ENCODE measurements around the gene SLX9.

The SLX9 gene

GRCh38 chr21:44977616-44978340 is 37.9 kb downstream of the SLX9 start:
- no peak for DNase-seq (ENCODE audit: low spot score)

DNA sequence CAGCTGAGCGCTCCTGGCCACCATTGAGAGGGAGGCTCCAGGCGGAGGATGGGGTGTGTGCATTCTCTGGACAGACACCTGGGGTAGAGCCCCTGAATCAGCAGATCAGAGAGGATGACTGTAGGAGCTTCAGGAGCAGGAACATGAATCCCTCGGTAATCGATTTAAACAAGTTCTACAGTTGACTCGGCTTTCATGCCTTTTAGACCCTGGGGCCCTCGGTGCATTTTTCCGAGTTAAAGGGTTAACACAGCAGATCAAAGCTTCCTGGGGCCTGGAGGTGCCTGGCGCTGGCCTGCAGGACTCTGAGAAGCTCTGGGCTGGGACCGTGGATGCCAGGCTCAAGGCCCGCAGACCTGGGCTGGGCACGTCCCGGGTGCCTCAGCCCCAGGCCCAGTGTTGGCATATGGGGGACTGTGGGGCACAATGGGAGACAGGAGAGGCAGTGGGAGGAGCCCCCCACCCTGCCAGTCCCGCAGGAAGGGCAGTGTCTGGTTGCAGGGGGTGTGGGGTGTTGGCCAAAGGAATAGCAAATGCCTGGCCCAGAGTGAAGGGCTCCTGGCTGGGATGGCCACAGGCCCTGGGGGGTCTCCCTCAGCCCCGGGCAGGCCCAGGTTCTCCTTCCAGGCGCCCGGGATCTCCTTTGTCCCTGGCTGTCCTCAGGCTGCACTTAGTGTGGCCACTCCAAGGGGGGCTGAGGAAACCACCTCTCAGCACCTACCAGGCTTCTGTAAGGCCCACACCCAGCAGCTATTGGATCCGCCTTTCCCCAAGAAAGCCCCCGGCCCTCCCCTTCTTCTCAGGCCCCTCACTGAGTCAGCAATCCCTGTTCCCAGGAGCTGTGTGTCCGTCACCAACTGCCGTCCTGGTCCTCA is 40.1 kb downstream of the SLX9 start:
- no peak for DNase-seq (ENCODE audit: low spot score)

DNA sequence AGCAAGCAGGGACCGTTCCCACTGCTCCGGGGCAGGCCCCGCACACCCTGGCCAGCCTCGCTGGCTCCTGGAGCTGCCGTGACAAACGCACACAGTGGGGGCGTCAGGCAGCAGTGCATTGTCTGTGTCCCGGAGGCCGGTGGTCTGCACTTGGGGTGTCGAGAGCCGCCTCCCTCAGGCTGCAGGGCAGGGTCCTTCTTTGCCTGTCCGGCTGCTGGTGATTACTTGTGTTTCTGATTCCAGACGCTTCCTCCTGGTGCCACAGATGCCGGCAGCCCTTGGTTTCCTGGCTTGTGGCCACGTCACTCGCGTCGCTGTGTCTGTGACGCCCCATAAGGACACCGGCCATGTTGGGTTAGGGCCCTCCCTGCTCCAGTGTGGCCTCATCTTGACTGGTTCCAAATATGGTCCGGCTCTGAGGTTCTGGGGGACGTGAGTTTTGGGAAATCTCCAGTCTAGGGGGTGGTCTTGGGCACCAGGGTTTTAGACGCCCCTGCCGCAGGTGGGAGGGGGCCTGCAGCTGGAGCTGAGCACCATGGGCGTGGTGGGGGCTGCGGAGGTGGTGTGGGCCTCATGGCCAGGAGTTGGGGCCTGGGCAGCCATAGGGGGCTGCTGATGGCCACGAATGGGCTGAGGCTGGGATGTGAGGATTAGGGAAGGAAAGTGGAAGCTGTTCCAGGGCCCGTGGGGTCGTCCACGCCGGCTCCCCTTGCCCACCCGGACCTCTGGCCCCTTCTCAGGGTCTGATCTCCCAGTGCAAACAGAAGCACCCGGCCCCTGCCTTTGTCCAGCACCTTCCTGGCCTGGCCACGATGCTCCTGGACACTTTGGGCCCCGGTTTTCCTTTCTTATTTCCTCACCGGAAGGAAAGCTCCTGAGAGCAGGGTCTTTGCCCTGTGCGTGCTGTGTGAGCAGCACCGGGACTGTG is 41.0 kb downstream of the SLX9 start:
- DNase-seq (ENCODE audit: low spot score): no peak

DNA sequence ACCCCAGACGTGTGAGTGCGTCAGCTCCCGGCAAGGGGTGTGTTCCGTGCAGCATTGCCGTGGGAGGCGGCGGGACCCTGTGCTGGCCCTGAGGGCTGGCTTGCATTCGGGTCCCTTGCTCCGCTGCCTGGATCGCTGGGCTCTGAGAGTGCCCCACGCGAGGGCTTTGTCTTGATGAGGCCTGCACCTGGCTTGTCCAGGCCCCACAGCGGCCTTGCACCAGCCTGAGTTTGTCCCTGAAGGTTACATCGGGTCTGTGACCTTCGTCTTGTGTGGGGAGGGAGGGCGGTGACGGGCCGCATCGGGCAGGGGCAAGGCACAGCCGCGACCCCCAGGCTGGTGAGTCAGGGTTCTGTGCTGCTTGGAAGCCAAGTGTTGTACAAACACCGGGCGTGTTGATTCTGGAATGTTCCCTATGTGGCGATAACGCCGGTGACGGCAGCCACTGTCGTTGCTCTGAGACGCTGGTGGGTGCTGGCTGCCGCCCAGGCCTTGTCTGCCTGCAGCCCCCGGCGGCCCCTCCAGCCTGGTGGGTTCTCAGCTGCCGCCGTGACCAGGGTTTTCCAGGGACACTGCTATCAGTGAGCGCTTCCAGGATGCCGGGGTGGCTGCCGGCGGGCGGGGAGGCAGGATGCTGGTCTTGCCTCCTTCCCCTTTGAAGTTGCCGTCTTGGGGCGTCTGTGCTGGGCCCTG is 42.9 kb downstream of the SLX9 start:
- no peak for DNase-seq (ENCODE audit: low spot score)

DNA sequence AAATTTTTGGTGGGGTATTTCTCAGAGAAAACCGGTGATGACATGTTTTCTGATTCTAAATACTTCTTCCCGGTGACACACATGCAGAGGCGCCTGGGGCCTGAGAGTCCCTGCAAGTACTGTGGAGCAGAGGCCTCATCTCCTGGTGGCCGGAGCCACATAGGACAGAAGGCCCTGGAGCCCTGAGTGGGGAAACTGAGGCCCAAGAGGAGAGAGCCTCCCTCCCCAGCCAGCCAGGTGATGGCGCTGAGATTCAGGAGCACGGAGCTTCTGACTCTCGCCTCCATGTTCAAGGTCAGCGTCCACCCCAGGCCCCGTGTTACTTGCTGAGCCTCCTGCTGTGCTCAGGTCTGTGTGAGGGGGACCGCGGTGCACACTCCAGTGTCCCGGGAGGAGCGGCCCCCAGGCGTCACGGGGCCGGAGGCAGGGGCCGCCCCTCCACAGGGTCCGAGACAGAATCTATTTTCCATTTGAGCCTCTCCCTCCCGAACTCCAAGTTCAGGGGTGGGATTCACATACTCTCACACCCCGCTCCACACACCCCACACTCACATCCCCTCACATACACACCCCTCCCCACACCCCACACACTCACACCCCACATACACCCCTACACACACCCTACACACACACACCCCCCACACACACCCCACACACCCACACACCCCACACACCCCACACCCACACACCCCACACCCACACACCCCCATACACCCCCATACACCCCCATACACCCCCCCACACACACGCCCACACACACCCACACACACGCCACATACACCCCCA is 43.8 kb downstream of the SLX9 start:
- no peak for DNase-seq (ENCODE audit: low spot score)

DNA sequence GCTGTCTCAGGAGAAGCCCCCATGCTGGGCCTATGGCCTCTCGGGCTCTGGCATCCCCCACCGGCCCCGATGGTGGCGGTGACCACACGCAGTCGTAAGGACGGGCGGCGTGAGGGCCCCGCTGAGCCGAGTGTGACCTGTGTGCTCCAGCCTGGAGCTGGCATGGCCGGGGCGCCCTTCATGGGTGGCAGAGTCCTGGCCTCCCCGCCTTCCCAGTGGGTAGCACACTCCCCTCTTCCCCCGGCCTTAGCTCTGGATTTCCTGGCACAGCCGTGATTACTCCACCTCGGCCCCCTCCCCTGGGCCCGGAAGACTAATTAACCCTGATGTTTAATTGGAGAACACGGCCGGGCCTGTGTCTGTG is 44.6 kb downstream of the SLX9 start:
- DNase-seq (ENCODE audit: low spot score): no peak

DNA sequence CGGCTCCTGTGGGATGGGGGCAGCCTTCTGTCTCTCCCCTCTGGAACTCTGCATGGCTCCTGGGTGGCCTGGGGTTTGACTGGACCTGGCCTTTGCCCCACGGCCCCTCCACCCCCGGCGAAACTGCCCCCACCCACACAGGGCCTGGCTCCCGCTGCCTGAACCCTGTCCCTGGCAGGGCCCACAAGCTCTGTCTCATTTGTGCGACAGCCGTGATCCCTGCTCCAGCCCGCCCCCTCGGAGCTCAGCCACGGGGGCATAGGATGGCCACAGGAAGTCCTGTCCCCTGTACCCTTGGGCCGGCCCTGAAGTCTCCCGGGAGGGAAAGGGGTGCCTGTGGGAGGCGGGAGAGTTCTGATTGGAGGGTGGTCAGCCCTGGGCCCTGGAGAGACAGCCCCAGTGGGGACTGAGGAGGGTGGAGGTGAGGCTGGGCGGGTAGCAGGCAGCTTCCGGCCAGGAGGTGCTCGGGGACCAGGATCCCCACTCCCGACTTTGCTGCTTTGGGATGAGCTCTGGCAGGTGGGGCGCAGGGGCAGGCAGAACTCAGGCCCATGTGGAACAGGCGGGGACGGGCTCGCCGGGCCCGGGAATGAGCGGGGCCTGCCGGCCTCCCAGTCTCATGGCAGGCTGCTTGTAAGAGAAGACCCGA is 45.1 kb downstream of the SLX9 start:
- DNase-seq (ENCODE audit: low spot score): no peak

DNA sequence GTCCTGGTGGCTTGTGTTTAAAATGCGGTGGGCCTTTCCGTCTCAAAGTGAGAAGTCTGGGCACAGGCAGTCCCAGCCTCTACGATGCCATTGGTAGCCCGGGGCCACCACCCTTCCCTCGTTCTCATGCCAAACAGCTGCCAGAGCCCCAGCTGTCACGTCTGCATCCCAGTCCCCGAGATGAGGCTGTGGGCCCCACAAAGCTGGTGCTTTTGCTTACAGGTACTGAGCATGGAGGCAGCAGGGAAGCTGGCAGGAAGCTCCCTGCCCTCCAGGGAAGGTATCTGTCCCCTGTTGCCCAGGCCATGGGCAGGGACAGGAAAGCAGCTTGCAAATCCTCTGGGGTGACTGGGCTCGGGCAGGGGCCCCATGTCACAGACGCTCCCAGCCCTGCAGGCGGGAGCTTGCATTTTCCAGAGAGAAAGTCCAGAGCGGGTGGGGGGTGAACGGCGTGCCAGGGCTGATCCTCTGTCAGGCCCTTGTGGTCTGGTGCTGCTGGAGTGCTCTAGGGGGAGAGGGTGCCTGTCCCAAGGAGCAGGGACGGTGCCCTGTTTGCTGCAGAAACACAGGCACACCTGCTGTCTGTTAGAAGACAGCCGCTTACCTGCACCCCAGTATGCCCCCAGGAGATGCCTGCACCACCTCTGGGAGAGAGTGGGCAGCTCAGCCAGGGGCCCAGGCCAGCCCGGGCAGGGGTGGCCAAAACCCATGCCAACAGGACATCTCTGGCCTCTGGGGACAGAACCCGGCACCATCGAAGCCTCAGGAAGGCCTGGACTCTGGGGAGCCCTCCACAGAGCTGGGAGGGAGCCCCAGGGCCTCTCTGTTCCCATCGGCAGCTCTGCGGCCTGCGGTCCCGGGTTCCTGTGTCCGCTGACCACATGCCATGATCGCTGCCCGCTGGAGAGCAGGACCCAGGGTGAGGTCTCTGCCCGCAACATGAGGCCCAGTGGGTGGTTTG is 45.9 kb downstream of the SLX9 start:
- DNase-seq (ENCODE audit: low spot score): no peak

DNA sequence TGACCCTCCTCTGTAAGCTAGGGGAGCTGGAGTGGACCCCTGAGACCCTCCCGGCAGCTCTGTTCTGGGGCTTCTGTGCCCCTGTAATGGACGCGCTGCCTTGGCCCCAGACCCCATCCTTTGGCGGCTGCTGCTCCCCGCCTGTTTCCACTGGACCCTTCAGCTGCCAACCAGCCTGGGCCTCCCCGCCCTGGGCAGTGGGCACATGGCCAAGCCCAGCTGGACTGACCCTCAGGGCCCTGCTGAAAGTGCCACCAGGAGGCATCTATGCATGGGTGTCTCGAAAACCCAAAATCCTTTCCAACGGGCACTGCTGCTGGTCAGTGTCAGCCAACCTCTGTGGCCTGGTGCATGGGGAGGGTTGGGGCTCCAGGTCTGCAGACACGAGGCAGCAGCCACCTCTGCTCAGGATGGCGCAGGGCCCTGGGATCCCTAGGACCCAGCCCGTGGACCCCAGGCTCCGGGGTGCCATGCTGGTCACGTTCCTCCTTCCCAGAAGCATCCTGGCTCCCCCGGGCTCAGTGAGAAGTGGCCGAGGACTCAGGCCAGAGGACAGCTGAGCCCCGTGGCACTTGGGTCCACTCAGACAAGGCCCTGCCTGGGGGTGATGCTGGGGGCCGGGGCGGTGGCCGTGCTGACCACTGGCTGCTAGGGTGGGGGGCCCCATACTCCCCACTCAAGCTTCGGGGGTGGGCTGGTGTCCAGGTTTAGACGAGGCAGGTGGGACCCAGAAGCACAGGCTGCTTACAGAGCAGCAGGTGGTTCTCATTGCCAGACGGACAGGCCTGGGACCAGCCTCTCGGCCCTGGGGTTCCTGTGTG is 46.9 kb downstream of the SLX9 start:
- no peak for DNase-seq (ENCODE audit: low spot score)

- no peak for DNase-seq (ENCODE audit: low spot score)
Observed at GRCh38 chr21:44987301-44987885, 47.6 kb downstream of the SLX9 start.

DNA sequence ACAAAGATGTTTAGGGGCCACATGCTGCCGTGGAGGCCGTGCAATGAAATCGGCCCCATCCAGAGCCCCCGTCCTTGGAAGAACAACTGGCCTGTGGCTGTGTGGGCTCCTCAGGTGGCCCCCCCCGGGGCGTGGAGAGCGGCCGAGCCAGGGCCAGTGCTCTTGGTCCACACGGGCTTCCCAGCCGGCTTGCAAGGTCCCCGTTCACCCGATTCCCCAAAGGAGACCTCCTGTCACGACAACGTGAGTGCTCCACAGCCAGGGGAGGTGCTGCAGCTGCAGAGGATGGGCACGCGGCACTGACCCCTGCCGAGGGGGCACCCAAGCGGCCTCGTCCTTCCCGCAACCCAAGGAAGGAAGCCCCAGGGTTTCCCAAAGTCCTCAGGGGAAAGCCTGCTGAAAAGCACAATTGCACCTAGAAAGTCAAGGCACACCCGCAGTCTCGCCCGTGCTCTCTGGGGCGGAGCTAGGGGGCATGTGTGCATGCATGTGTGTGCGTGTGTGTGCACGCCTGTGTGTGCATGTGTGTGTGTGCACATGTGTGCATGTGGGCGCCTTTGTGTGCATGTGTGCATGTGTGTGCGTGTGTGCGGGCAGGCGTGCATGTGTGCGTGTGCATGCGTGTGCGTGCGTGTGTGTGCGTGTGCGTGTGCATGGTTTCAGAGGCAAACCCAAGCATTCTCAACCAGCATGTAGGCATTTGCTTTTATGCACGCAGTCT is 48.2 kb downstream of the SLX9 start:
- DNase-seq (ENCODE audit: low spot score): no peak

GRCh38 chr21:44988607-44989536 is 49.0 kb downstream of the SLX9 start:
- no peak for DNase-seq (ENCODE audit: low spot score)

DNA sequence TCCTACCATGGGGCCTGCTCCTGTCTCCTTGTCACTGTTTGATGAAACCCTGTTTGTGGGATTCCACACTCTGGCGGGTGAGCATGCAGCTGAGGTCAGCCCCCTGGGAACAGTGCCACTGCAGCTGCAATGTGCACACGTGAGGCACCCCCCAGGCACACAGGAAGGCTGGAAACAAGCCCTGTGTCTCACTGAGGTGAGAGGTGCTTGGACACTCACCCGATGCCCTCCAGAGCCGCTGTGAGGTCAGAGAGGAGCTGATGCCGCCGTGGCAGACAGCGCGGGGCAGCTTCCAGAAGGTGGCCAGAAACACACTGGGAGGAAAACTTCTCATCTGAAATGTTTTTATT is 49.7 kb downstream of the SLX9 start:
- DNase-seq (ENCODE audit: low spot score): no peak

DNA sequence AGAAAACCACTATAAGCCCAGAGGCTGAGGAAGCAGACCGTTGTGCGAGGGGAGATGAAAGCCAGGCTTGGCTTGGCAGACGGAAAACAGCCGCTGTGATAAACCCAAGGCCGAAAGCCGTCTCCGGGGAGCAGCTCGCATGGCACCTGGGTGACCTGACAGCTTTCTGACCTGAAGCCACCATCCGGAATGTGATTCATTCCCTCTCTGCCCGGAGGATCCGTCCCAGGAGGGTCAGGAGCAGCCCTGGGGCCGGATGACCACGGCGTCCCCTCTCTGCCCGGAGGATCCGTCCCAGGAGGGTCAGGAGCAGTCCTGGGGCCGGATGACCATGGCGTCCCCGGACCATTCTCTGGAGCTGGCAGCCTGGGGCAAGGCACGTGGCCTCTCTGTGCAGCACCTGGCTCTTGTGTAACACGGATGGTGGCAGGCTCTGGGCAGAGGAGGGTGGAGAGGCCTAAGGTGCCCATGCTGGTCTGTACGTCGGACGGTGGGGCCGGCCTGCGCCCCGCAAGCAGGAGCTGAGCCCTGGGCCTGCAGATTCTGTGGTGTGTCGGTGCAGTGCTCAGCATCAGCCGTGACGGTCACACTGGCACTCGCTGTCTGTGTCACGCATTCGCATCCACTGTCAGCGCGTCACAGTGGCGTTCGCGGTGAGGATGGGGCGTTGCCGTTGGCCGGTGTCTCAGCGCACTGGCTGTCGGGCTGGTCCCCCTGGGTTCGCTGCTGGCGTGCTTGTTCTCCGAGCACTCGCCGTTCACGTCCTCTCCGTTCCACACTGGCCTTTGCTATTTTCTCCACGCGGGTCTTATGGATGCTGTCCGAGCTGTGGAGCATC is 50.3 kb downstream of the SLX9 start:
- DNase-seq (ENCODE audit: low spot score): no peak

DNA sequence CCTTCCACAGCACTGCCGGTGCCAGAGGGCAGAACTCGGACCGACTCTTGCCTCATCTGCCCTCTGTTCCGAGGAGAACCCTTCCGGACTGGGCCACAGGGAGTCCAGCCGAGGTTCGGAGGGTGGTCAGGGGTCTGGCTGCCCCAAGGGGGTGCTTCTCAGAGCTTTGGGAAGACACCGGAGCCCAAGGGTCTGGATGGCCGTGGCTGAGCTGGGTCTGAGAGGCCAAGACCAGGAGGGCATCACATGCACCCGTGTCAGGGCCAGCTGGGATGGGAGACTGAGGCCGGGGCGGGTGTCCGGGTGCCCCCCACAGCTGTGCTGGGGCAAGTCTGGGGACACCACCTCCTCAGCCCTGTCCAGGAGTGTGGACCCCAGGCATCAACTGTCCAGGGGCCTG is 51.1 kb downstream of the SLX9 start:
- DNase-seq (ENCODE audit: low spot score): no peak
